ENCODE measurements around the gene PTPRG.

The PTPRG gene

GRCh38 chr3:61983479-61983878 is 422.1 kb downstream of the PTPRG start:
- peak; percentile 27 for FAIRE-seq

- FAIRE-seq, result no peak
Measured at GRCh38 chr3:61985020-61985419, 423.6 kb downstream of the PTPRG start.

- no peak for FAIRE-seq
Measured at GRCh38 chr3:61986473-61986872, 425.1 kb downstream of the PTPRG start.

GRCh38 chr3:61989681-61990080 is 428.3 kb downstream of the PTPRG start:
- no peak for FAIRE-seq

GRCh38 chr3:61990327-61991027 is 429.1 kb downstream of the PTPRG start:
- FAIRE-seq, result no peak

- no peak for FAIRE-seq
Measured at GRCh38 chr3:61991706-61992105, 430.3 kb downstream of the PTPRG start.

- FAIRE-seq, result no peak
Measured at GRCh38 chr3:61996366-61996765, 435.0 kb downstream of the PTPRG start.

- no peak for FAIRE-seq
Measured at GRCh38 chr3:61997101-61997500, 435.7 kb downstream of the PTPRG start.

GRCh38 chr3:62003835-62004234 is 442.5 kb downstream of the PTPRG start:
- FAIRE-seq, result no peak

- FAIRE-seq, result no peak
Measured at GRCh38 chr3:62007036-62007435, 445.7 kb downstream of the PTPRG start.

- no peak for FAIRE-seq
Measured at GRCh38 chr3:62010989-62011388, 449.6 kb downstream of the PTPRG start.

- FAIRE-seq, result no peak
Measured at GRCh38 chr3:62011666-62012065, 450.3 kb downstream of the PTPRG start.

- FAIRE-seq, result no peak
Measured at GRCh38 chr3:62013951-62014350, 452.6 kb downstream of the PTPRG start.

GRCh38 chr3:62015111-62015510 is 453.7 kb downstream of the PTPRG start:
- FAIRE-seq, result no peak

- no peak for FAIRE-seq
Measured at GRCh38 chr3:62019906-62020305, 458.5 kb downstream of the PTPRG start.

GRCh38 chr3:62020706-62021105 is 459.3 kb downstream of the PTPRG start:
- FAIRE-seq, result no peak

GRCh38 chr3:62022312-62022711 is 460.9 kb downstream of the PTPRG start:
- FAIRE-seq, result no peak

- FAIRE-seq, result no peak
Measured at GRCh38 chr3:62024882-62025281, 463.5 kb downstream of the PTPRG start.

GRCh38 chr3:62025913-62026312 is 464.5 kb downstream of the PTPRG start:
- FAIRE-seq, result no peak

- no peak for FAIRE-seq
Measured at GRCh38 chr3:62027241-62027640, 465.9 kb downstream of the PTPRG start.

GRCh38 chr3:62027796-62028195 is 466.4 kb downstream of the PTPRG start:
- FAIRE-seq, result no peak

GRCh38 chr3:62028236-62028635 is 466.9 kb downstream of the PTPRG start:
- no peak for FAIRE-seq

GRCh38 chr3:62032738-62033137 is 471.4 kb downstream of the PTPRG start:
- FAIRE-seq, result no peak

GRCh38 chr3:62035402-62036057 is 474.2 kb downstream of the PTPRG start:
- FAIRE-seq, result no peak

GRCh38 chr3:62036726-62037125 is 475.4 kb downstream of the PTPRG start:
- no peak for FAIRE-seq

Data from islet of Langerhans (tissue), 1 donor.